ENCODE data around the gene APOA5.
A peak's percentile ranks its signal among the peaks of the same experiment; 100 is the strongest.
"Not testable (repeated sequence)": the region's sequence is repeated elsewhere in the genome, so short reads cannot be mapped to it uniquely, and the experiment has no call there.

The APOA5 gene

GRCh38 chr11:116773203-116774097, 18.2 kb downstream of the APOA5 start:
- no peak for DNase-seq (ENCODE audit: low read depth)

- DNase-seq (ENCODE audit: low read depth) = peak; percentile 90
These were observed 19.1 kb downstream of the APOA5 start, which contains the start of gene BUD13 for GRCh38 chr11:116772443-116773202. BUD13 (minus strand) TSS chr11:116772987; CDS start chr11:116772964, 23 bp downstream.

GRCh38 chr11:116771935-116772334, 19.7 kb downstream of the APOA5 start:
- DNase-seq (ENCODE audit: low read depth) = no peak

GRCh38 chr11:116762132-116762531, 29.5 kb downstream of the APOA5 start:
- DNase-seq (ENCODE audit: low read depth) = no peak

- not testable (repeated sequence) for DNase-seq (ENCODE audit: low read depth)
These were observed 35.6 kb downstream of the APOA5 start for GRCh38 chr11:116756044-116756443.

GRCh38 chr11:116750070-116750718, 41.5 kb downstream of the APOA5 start:
- no peak for DNase-seq (ENCODE audit: low read depth)

GRCh38 chr11:116742104-116742503, 49.6 kb downstream of the APOA5 start:
- no peak for DNase-seq (ENCODE audit: low read depth)

- no peak for DNase-seq (ENCODE audit: low read depth)
These were observed 50.9 kb downstream of the APOA5 start for GRCh38 chr11:116740741-116741140.

All from activated T-helper 9 cell treated with anti-CD3 and anti-CD28 coated beads, Interleukin-2, amount 50 U/mL, for 16 hours (primary cell).